H1 (cell line): ENCODE data around the gene NEBL. TPM values are rescaled to one million over a fixed set of nuclear protein-coding genes. Genes with fewer than 3 reads are reported as not detected.

Source experiments
- CTCF ChIA-PET: fragments of 300-600 bp; sonication (Branson Sonifier 250); formaldehyde crosslinking; loops from one replicate; lab custom pipeline; 2021; ENCODE audit not compliant: partially characterized antibody; lab: Charles Lee
- POLR2A ChIA-PET: fragments of 300-600 bp; sonication (Branson Sonifier 250); formaldehyde crosslinking; loops from one replicate; lab custom pipeline; 2021; ENCODE audit warnings: inconsistent platforms; ENCODE audit not compliant: partially characterized antibody; lab: Charles Lee
- DNase-seq, 2 experiments: peaks; one replicate each; pipeline versions ENCODE4 v3.0.0 to v3.0.0-alpha.2; 2010 to 2022; ENCODE audit warnings: low spot score in 2 of 2, low read depth in 1 of 2, mixed read lengths in 1 of 2
- FAIRE-seq: peaks from 2 replicates; lab custom pipeline; 2011; peaks lifted over from hg19 to GRCh38; lab: Jason Lieb, UNC
- H2AFZ ChIP-seq: 2 replicates; pipeline ENCODE4 v1.8.1; 2012; ENCODE audit warnings: low read length, inconsistent platforms
- H2AK5ac ChIP-seq: 2 replicates; pipeline ENCODE4 v1.6.1; 2013; ENCODE audit warnings: low read depth, low read length
- H2BK120ac ChIP-seq: replicated peaks from 2 replicates; pipeline ENCODE3; 2013; ENCODE audit warnings: low read depth, low read length, inconsistent platforms
- H2BK12ac ChIP-seq: 2 replicates; pipeline ENCODE4 v1.6.1; 2013; ENCODE audit warnings: low read depth, low read length
- H2BK15ac ChIP-seq: 2 replicates; pipeline ENCODE4 v1.6.1; 2013; ENCODE audit warnings: low read length
- H2BK20ac ChIP-seq: 2 replicates; pipeline ENCODE4 v1.6.1; 2013; ENCODE audit warnings: low read length
- H2BK5ac ChIP-seq: 2 replicates; pipeline ENCODE4 v1.6.1; 2013; ENCODE audit warnings: low read depth, low read length
- H3K14ac ChIP-seq: 2 replicates; pipeline ENCODE4 v1.6.1; 2013; ENCODE audit warnings: inconsistent platforms; ENCODE audit not compliant: insufficient read length
- H3K18ac ChIP-seq: 2 replicates; pipeline ENCODE4 v1.6.1; 2013; ENCODE audit warnings: low read length; ENCODE audit errors: extremely low read depth
- H3K23ac ChIP-seq: 2 replicates; pipeline ENCODE4 v1.6.1; 2013; ENCODE audit warnings: inconsistent platforms; ENCODE audit not compliant: insufficient read length
- H3K23me2 ChIP-seq: 2 replicates; pipeline ENCODE4 v1.6.1; 2013; ENCODE audit warnings: low read depth, low read length
- H3K27ac ChIP-seq: 2 replicates; pipeline ENCODE4 v1.6.1; 2011; ENCODE audit warnings: low read depth, low read length, inconsistent platforms
- H3K27me3 ChIP-seq, 4 experiments: replicated peaks in 1 of 4; 1 replicate in 1 of 4; 2 replicates in 3 of 4; pipeline versions ENCODE4 v1.6.1 to v1.8.1; 2011 to 2013; ENCODE audit warnings: low read length in 3 of 4, mild to moderate bottlenecking in 3 of 4, inconsistent platforms in 2 of 4, mixed read lengths in 2 of 4, moderate library complexity in 1 of 4; ENCODE audit not compliant: control insufficient read depth in 3 of 4, insufficient read depth in 3 of 4; ENCODE audit errors: extremely low read depth in 1 of 4
- H3K36me3 ChIP-seq, 4 experiments: 2 replicates each; pipeline versions ENCODE4 v1.6.1 to v1.8.1; 2011 to 2013; ENCODE audit warnings: mild to moderate bottlenecking in 4 of 4, low read length in 3 of 4, moderate library complexity in 2 of 4, control low read depth in 1 of 4, inconsistent platforms in 1 of 4; ENCODE audit not compliant: insufficient read depth in 4 of 4, control insufficient read depth in 2 of 4
- H3K4ac ChIP-seq: replicated peaks from 2 replicates; pipeline ENCODE3; 2013; ENCODE audit warnings: low read length, low read depth, mixed read lengths, inconsistent platforms; ENCODE audit not compliant: insufficient read length
- H3K4me1 ChIP-seq, 4 experiments: replicated peaks in 1 of 4; 1 replicate in 1 of 4; 2 replicates in 3 of 4; pipeline versions ENCODE4 v1.6.1 to v1.8.1; 2011 to 2013; ENCODE audit warnings: low read length in 3 of 4, inconsistent platforms in 2 of 4, mixed read lengths in 1 of 4; ENCODE audit not compliant: insufficient read depth in 4 of 4, control insufficient read depth in 3 of 4
- H3K4me2 ChIP-seq, 2 experiments: 2 replicates each; pipeline versions ENCODE4 v1.6.1 to v1.8.1; 2011 to 2013; ENCODE audit warnings: low read depth in 2 of 2, low read length in 2 of 2, control low read depth in 1 of 2, inconsistent platforms in 1 of 2, mild to moderate bottlenecking in 1 of 2; ENCODE audit not compliant: insufficient read depth in 1 of 2
- H3K4me3 ChIP-seq, 4 experiments: fragments of 200-600, 300-600 bp in 1 of 4; sonication (generic), shearing (Covaris generic), sonication (Bioruptor Twin) in 1 of 4; 2 replicates each; pipeline versions ENCODE4 v1.5.1 to v1.8.1; 2011 to 2016; ENCODE audit warnings: low read length in 4 of 4, low read depth in 3 of 4, control low read depth in 2 of 4, inconsistent platforms in 2 of 4, mild to moderate bottlenecking in 2 of 4, mixed read lengths in 1 of 4, moderate library complexity in 1 of 4; ENCODE audit not compliant: insufficient read depth in 2 of 4; ENCODE audit errors: extremely low read depth in 1 of 4
- H3K56ac ChIP-seq: replicated peaks from 2 replicates; pipeline ENCODE3; 2013; ENCODE audit warnings: low read depth, mild to moderate bottlenecking, mixed read lengths, low read length, inconsistent platforms; ENCODE audit not compliant: insufficient read length
- H3K79me1 ChIP-seq: 2 replicates; pipeline ENCODE4 v1.6.1; 2013; ENCODE audit warnings: low read depth, low read length, control low read depth
- H3K79me2 ChIP-seq, 2 experiments: 2 replicates each; pipeline versions ENCODE4 v1.6.1 to v1.8.1; 2012 to 2013; ENCODE audit warnings: low read length in 2 of 2, mild to moderate bottlenecking in 2 of 2, inconsistent platforms in 1 of 2; ENCODE audit not compliant: insufficient read depth in 2 of 2, control insufficient read depth in 1 of 2
- H3K9ac ChIP-seq, 4 experiments: replicated peaks in 1 of 4; 1 replicate in 1 of 4; 2 replicates in 3 of 4; pipeline versions ENCODE4 v1.6.1 to v1.8.1; 2011 to 2013; ENCODE audit warnings: low read depth in 3 of 4, low read length in 3 of 4, control low read depth in 2 of 4, mild to moderate bottlenecking in 2 of 4, moderate library complexity in 2 of 4, inconsistent platforms in 1 of 4; ENCODE audit errors: extremely low read depth in 1 of 4
- H3K9me3 ChIP-seq, 2 experiments: 2 replicates each; pipeline versions ENCODE4 v1.6.1 to v1.8.1; 2012 to 2013; ENCODE audit warnings: mild to moderate bottlenecking in 2 of 2, moderate library complexity in 2 of 2, control low read depth in 1 of 2, inconsistent platforms in 1 of 2, low read depth in 1 of 2, low read length in 1 of 2, mixed read lengths in 1 of 2; ENCODE audit not compliant: insufficient read depth in 2 of 2
- H4K20me1 ChIP-seq, 2 experiments: replicated peaks in 1 of 2; 2 replicates each; pipeline versions ENCODE3 to v1.8.1; 2011 to 2013; ENCODE audit warnings: inconsistent platforms in 2 of 2, low read length in 2 of 2, mild to moderate bottlenecking in 1 of 2; ENCODE audit not compliant: insufficient read depth in 2 of 2, control insufficient read depth in 1 of 2
- H4K5ac ChIP-seq: 2 replicates; pipeline ENCODE4 v1.6.1; 2013; ENCODE audit warnings: low read length, low read depth, mixed read lengths, inconsistent platforms; ENCODE audit not compliant: insufficient read length
- H4K8ac ChIP-seq: 2 replicates; pipeline ENCODE4 v1.8.0; 2013; ENCODE audit warnings: mild to moderate bottlenecking, moderate library complexity, low read length, inconsistent platforms; ENCODE audit not compliant: insufficient read depth; ENCODE audit errors: extremely low read depth
- H4K91ac ChIP-seq: replicated peaks from 2 replicates; pipeline ENCODE3; 2013; ENCODE audit warnings: low read length, mixed read lengths, inconsistent platforms; ENCODE audit not compliant: insufficient read length
- ATF2 ChIP-seq: IDR thresholded peaks from 2 replicates; pipeline ENCODE4 v1.6.1; 2012; ENCODE audit warnings: low read length, inconsistent platforms
- CREB1 ChIP-seq: IDR thresholded peaks from 2 replicates; pipeline ENCODE4 v1.6.1; 2012; ENCODE audit warnings: inconsistent platforms
- EGR1 ChIP-seq: IDR thresholded peaks from 2 replicates; pipeline ENCODE4 v1.6.1; 2011; ENCODE audit warnings: low read depth, low read length, borderline replicate concordance
- JUN ChIP-seq: IDR thresholded peaks from 2 replicates; pipeline ENCODE4 v1.6.1; 2011; ENCODE audit warnings: low read depth, mild to moderate bottlenecking, improper control_type of control experiment, low read length
- SUZ12 ChIP-seq: fragments of 200-600 bp; sonication (generic); IDR thresholded peaks from 2 replicates; pipeline ENCODE4 v1.6.1; 2012; ENCODE audit warnings: mild to moderate bottlenecking, inconsistent platforms, low read length, moderate library complexity, mixed read lengths
- TEAD4 ChIP-seq: IDR thresholded peaks from 2 replicates; pipeline ENCODE4 v1.6.1; 2012; ENCODE audit warnings: low read depth, low read length, inconsistent platforms, mixed read lengths
- WGBS, 2 experiments: shearing (Covaris generic) in 1 of 2; methylation state at CpG; one replicate each; pipeline versions ENCODE4 v1.1.6 to v1.1.7; 2013 to 2015; ENCODE audit warnings: low lambda C conversion rate in 2 of 2, mixed read lengths in 2 of 2, inconsistent platforms in 1 of 2, low coverage in 1 of 2, missing lambda C conversion rate in 1 of 2; ENCODE audit not compliant: insufficient replicate concordance in 2 of 2, insufficient coverage in 1 of 2, insufficient read length in 1 of 2; ENCODE audit errors: extremely low coverage in 1 of 2, missing lambda C conversion rate in 1 of 2; 5-methylcytosine and 5-hydroxymethylcytosine counted together
- polyA plus RNA-seq, 7 experiments: library from polyadenylated mRNA; depleted of rRNA in 3 of 7; stranded (reverse) in 5 of 7; unstranded in 2 of 7; fragments of >200 nt in 5 of 7; fragments of 200-250 nt in 2 of 7; gene quantifications; 1 replicate in 5 of 7; 2 replicates in 1 of 7; 4 replicates in 1 of 7; pipeline versions ENCODE4 v1.2.1 to v1.2.3, GENCODE V29; 2011 to 2013; ENCODE audit warnings: missing spikeins in 2 of 7, mixed read lengths in 2 of 7
- total RNA-seq: library from RNA; stranded (reverse); fragmentation: NEBNext Ultra II Directional; extraction: Animal tissue kit (Norgen Biotek cat#: 25700); gene quantifications from 2 replicates; pipeline ENCODE4 v1.2.1, GENCODE V29; 2021
- TF ChIP-seq, protein P1 (sequence below): IDR thresholded peaks from 2 replicates; pipeline ENCODE4 v1.6.1; 2012; ENCODE audit warnings: inconsistent platforms

The NEBL gene
- total and polyA plus RNA-seq, 2 of the 8 experiments (the other 6 are each of a cell fraction or from before 2014, with no cell fraction given) = 7.5 to 10.5 TPM

DNA sequence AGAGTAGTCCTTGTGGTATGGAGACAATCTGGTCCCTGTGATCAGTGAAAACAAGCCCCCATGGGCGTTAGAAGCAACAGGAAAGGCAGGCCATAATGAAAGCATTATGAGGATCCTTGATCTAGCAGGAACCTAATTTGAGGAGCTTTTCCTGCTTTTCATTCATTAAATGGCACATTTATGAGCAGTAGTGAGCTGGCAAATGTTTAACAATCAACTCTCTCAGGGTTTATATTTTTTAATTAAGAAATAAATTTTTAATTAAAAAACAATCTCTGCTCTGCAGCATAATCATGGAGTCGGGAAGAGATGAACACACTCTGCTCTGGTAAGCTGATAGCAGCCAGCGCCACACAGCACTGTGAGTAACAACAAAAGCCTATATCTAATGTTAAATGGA is 11.3 kb upstream of the NEBL start:
- Histone ChIP-seq H3K36me3 (no peaks in the 10 kb centered on the region), H3K4me1 (no peaks in the 10 kb centered on the region), H3K9ac (no peak overlapping the region), H2AK5ac (no peak overlapping the region), H2BK12ac (no peak overlapping the region), H3K9me3 (no peaks in the 10 kb centered on the region), H4K8ac (no peak overlapping the region), H2AFZ (no peak overlapping the region), H4K20me1 (no peaks in the 10 kb centered on the region), H2BK5ac (no peak overlapping the region), H2BK20ac (no peak overlapping the region), H3K4me3 (no peak overlapping the region), H3K23ac (no peak overlapping the region), H3K56ac (no peak overlapping the region), H3K27ac (no peak overlapping the region), H3K79me1 (no peaks in the 10 kb centered on the region), H3K27me3 (no peaks in the 10 kb centered on the region), H3K18ac (no peak overlapping the region), H3K4me2 (no peak overlapping the region), H3K14ac (no peak overlapping the region), H2BK120ac (no peak overlapping the region), H4K91ac (no peak overlapping the region), H3K23me2 (no peaks in the 10 kb centered on the region), H4K5ac (no peak overlapping the region), H3K79me2 (no peaks in the 10 kb centered on the region), H3K4ac (no peak overlapping the region), H2BK15ac (no peak overlapping the region)
- 86% methylated on average over 3 of the region's 3 CpGs; no CpG with 5 or more reads in 1 of the 2 experiments for WGBS, 2 experiments
- POLR2A ChIA-PET = no interaction called here
- FAIRE-seq (no peak), DNase-seq (no peak)
- CTCF ChIA-PET = interaction anchor here (1.8 kb wide), 1 partner anchor 114 kb away, joined by 5 read pairs; no protein-coding TSS in a partner anchor
- TF ChIP-seq, protein P1, sequence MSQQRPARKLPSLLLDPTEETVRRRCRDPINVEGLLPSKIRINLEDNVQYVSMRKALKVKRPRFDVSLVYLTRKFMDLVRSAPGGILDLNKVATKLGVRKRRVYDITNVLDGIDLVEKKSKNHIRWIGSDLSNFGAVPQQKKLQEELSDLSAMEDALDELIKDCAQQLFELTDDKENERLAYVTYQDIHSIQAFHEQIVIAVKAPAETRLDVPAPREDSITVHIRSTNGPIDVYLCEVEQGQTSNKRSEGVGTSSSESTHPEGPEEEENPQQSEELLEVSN = no peak
- TF ChIP-seq EGR1 = no peak
- TF ChIP-seq JUN = no peak
- TF ChIP-seq TEAD4 = no peak
- TF ChIP-seq CREB1 = no peak
- TF ChIP-seq SUZ12 = no peak
- TF ChIP-seq ATF2 = no peak
